ENCODE measurements around the gene ST3GAL3.
A peak's percentile ranks its signal among the peaks of the same experiment; 100 is the strongest.

GRCh38 chr1:43933386-43934100 is 226.2 kb downstream of the ST3GAL3 start, which contains the start of gene ARTN:
- no peak for TF ChIP-seq CTCF (tag by site-specific recombination; IDR thresholded peaks at IDR 0.05)
- no peak for TF ChIP-seq ZNF555 (tag by site-specific recombination; conservative IDR thresholded peaks at IDR 0.05)
- no peak for TF ChIP-seq ZNF184 (tag by site-specific recombination; IDR thresholded peaks at IDR 0.05)
- TF ChIP-seq ZNF623 (tag by site-specific recombination; IDR thresholded peaks at IDR 0.05) = no peak
- no peak for TF ChIP-seq ZBTB21 (tag by site-specific recombination; IDR thresholded peaks at IDR 0.05)
- TF ChIP-seq REST (tag by site-specific recombination; IDR thresholded peaks at IDR 0.05) = no peak
- no peak for TF ChIP-seq ATF2 (tag by site-specific recombination; IDR thresholded peaks at IDR 0.05; ENCODE audit: low read depth)
- TF ChIP-seq ZNF521 (tag by site-specific recombination; IDR thresholded peaks at IDR 0.05) = no peak
- TF ChIP-seq ZSCAN18 (tag by site-specific recombination; IDR thresholded peaks at IDR 0.05) = no peak
- TF ChIP-seq ZNF398 (tag by site-specific recombination; IDR thresholded peaks at IDR 0.05) = peak; percentile 45; the same call in 1 of the 2 replicates
- no peak for TF ChIP-seq ZNF354C (tag by site-specific recombination; IDR thresholded peaks at IDR 0.05; ENCODE audit: borderline replicate concordance, low read depth)
- peak; percentile 34; the same call in 1 of the 2 replicates for TF ChIP-seq ZNF629 (tag by site-specific recombination; IDR thresholded peaks at IDR 0.05)
- 0 out of 2 replicates have a peak, but pooled peaks have one; percentile 2 for TF ChIP-seq ZNF777 (tag by site-specific recombination; IDR thresholded peaks at IDR 0.05; ENCODE audit: borderline replicate concordance)
